ENCODE results near the gene UBE3B.

DNA sequence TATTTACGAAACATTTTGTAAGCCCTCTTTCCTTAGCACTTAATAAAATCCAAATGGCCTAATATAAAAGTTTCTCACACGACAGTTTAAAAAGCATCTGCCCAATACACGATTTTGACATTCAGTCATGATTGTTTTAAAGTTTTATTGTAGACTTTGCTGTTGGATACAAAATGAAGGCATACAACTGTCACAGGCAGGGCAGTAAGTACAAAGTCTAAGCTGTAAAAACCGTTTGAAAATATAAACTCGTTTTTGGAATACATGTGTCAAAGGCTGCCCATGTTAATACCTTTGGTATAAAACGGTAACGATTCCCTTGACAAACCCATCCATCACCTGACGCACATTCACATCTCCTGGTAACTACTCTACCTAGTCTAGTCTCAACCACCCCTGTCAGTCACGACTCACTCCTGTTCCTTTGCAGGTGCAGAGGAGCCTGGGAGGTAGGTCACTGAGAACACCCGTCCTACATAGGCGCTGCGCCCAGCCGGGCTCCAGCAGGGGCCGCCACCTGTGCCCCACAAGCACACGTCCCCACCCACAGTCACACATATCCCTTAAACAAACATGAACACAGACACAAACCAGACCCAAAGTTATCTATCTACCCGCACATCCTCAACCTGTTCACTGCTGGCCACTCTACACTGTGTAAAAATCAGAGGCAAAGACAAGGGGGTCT, 27.4 kb upstream of the UBE3B start:
- TF ChIP-seq CTCF (optimal IDR thresholded peaks at IDR 0.05 in 1 of 3, IDR thresholded peaks at IDR 0.05 in 1 of 3, conservative IDR thresholded peaks at IDR 0.05 in 1 of 3; ENCODE audit: extremely low read depth in 1 of 3, insufficient read depth in 2 of 3, low read length in 3 of 3) (no peak), EZH2 (IDR thresholded peaks at IDR 0.05; ENCODE audit: low read length) (no peak)
